Measurements from ENCODE around the gene TMPRSS9. TPM values are rescaled to one million over a fixed set of nuclear protein-coding genes. Genes with fewer than 3 reads are reported as not detected.

Gene TMPRSS9
- total RNA-seq, 1 donor from 2014 or later: not detected

GRCh38 chr19:2421581-2422306 lies 61.7 kb downstream of the TMPRSS9 start:
- H3K36me3 ChIP-seq: peaks cover 15% of the 10 kb centered on the region
- H3K4me3 ChIP-seq: no peak overlapping the region
- no peaks in the 10 kb centered on the region for H3K27me3 ChIP-seq (ENCODE audit: low read depth)
- H3K27ac ChIP-seq (replicated peaks): no peak overlapping the region
- H3K9me3 ChIP-seq (replicated peaks): no peaks in the 10 kb centered on the region
- TF ChIP-seq, protein P1, sequence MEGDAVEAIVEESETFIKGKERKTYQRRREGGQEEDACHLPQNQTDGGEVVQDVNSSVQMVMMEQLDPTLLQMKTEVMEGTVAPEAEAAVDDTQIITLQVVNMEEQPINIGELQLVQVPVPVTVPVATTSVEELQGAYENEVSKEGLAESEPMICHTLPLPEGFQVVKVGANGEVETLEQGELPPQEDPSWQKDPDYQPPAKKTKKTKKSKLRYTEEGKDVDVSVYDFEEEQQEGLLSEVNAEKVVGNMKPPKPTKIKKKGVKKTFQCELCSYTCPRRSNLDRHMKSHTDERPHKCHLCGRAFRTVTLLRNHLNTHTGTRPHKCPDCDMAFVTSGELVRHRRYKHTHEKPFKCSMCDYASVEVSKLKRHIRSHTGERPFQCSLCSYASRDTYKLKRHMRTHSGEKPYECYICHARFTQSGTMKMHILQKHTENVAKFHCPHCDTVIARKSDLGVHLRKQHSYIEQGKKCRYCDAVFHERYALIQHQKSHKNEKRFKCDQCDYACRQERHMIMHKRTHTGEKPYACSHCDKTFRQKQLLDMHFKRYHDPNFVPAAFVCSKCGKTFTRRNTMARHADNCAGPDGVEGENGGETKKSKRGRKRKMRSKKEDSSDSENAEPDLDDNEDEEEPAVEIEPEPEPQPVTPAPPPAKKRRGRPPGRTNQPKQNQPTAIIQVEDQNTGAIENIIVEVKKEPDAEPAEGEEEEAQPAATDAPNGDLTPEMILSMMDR (IDR thresholded peaks at IDR 0.05; ENCODE audit: borderline replicate concordance): no peak
- DNase-seq: no peak
- intact Hi-C loops (cut with micrococcal nuclease): no loop called here
- peaks cover 46% of the 10 kb centered on the region for H3K4me1 ChIP-seq

- Histone ChIP-seq H3K27me3 (ENCODE audit: low read depth) (no peaks in the 10 kb centered on the region), H3K4me1 (peaks cover 56% of the 10 kb centered on the region), H3K36me3 (peaks cover 15% of the 10 kb centered on the region), H3K4me3 (no peak overlapping the region), H3K27ac (replicated peaks) (peak overlapping the region; percentile 63), H3K9me3 (replicated peaks) (no peaks in the 10 kb centered on the region)
- TF ChIP-seq, protein P1 (IDR thresholded peaks at IDR 0.05; ENCODE audit: borderline replicate concordance): no peak
- intact Hi-C loops (cut with micrococcal nuclease): no loop called here
- no peak for DNase-seq
Measured at GRCh38 chr19:2423071-2423914, 63.2 kb downstream of the TMPRSS9 start.

- Histone ChIP-seq H3K27me3 (ENCODE audit: low read depth) (no peaks in the 10 kb centered on the region), H3K27ac (replicated peaks) (peak overlapping the region; percentile 63), H3K4me3 (no peak overlapping the region), H3K36me3 (peaks cover 15% of the 10 kb centered on the region), H3K9me3 (replicated peaks) (no peaks in the 10 kb centered on the region), H3K4me1 (peaks cover 64% of the 10 kb centered on the region)
- intact Hi-C loops (cut with micrococcal nuclease): no loop called here
- no peak for DNase-seq
- TF ChIP-seq, protein P1 (IDR thresholded peaks at IDR 0.05; ENCODE audit: borderline replicate concordance): no peak
Measured at GRCh38 chr19:2423915-2424685, 64.0 kb downstream of the TMPRSS9 start.

DNA sequence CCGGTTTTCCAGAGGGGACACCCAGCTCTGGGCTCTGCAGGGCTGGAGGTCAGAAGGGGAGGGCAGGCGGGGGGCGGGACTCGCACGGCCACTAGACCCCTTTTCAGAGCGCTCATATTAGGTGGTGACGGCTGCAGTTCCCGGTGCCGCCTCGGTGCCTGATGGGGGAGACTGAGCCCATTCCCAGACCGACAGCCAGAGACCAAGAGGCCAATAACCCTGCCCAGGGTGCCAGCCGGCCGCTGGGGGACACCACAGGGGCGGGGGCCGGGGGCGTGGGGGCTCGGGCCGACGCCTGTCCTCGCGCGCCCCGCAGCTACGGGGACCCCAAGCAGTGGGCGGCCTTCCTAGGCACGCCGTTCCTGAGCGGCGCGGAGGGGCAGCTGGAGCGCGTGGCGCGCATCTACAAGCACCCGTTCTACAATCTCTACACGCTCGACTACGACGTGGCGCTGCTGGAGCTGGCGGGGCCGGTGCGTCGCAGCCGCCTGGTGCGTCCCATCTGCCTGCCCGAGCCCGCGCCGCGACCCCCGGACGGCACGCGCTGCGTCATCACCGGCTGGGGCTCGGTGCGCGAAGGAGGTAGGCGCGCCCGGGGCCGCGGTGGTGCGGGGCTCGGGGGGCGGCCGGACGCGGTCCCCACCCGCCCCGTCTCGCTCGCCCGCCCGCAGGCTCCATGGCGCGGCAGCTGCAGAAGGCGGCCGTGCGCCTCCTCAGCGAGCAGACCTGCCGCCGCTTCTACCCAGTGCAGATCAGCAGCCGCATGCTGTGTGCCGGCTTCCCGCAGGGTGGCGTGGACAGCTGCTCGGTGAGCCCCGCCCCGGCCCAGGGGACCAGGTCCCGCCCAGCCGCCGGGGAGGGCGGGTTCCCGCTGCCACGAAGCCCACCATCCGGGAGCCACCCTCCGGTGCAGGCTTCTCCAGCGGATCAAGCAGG lies 64.9 kb downstream of the TMPRSS9 start:
- H3K36me3 ChIP-seq: peaks cover 15% of the 10 kb centered on the region
- H3K27me3 ChIP-seq (ENCODE audit: low read depth): no peaks in the 10 kb centered on the region
- DNase-seq: peak; percentile 43
- intact Hi-C loops (cut with micrococcal nuclease): no loop called here
- peak overlapping the region; percentile 8 for H3K27ac ChIP-seq (replicated peaks)
- H3K4me1 ChIP-seq: peaks cover 65% of the 10 kb centered on the region
- H3K9me3 ChIP-seq (replicated peaks): no peaks in the 10 kb centered on the region
- TF ChIP-seq, protein P1 (IDR thresholded peaks at IDR 0.05; ENCODE audit: borderline replicate concordance): peak; percentile 37
- H3K4me3 ChIP-seq: peak overlapping the region; percentile 76
